ENCODE measurements around the gene NANOS1.

NANOS1 gene

DNA sequence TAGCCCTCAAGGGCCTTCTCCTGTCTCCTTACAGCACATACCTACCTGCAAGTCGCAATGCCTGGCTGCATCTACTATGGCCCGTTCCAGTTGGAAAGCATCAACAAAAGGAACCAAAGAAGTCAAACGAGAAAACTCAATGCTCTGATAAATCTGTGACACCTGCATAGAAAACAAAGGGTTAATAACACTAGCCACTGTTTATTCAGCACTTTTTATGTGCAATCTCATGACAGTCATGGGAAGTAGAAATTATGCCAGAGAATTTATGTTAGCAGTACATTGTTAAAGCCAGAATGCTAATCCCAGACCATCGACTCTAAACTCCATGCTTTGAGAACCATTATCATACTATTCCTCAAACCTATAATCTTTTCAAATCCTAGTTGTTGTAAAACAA is 30.0 kb downstream of the NANOS1 start:
- TF ChIP-seq, protein P1, sequence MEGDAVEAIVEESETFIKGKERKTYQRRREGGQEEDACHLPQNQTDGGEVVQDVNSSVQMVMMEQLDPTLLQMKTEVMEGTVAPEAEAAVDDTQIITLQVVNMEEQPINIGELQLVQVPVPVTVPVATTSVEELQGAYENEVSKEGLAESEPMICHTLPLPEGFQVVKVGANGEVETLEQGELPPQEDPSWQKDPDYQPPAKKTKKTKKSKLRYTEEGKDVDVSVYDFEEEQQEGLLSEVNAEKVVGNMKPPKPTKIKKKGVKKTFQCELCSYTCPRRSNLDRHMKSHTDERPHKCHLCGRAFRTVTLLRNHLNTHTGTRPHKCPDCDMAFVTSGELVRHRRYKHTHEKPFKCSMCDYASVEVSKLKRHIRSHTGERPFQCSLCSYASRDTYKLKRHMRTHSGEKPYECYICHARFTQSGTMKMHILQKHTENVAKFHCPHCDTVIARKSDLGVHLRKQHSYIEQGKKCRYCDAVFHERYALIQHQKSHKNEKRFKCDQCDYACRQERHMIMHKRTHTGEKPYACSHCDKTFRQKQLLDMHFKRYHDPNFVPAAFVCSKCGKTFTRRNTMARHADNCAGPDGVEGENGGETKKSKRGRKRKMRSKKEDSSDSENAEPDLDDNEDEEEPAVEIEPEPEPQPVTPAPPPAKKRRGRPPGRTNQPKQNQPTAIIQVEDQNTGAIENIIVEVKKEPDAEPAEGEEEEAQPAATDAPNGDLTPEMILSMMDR (IDR thresholded peaks at IDR 0.05; ENCODE audit: insufficient read depth, low read length, missing control alignments), result no peak
- CTCF ChIA-PET, result interaction anchor here (0.6 to 1.1 kb wide), 2 partner anchors 12 to 19 kb away, joined by 3 read pairs; no protein-coding TSS in a partner anchor
- no peak for DNase-seq (ENCODE audit: low read depth, low spot score)
- no peak overlapping the region for H3K4me3 ChIP-seq (ENCODE audit: low read depth, low read length)
- POLR2A ChIA-PET, result no interaction called here

DNA sequence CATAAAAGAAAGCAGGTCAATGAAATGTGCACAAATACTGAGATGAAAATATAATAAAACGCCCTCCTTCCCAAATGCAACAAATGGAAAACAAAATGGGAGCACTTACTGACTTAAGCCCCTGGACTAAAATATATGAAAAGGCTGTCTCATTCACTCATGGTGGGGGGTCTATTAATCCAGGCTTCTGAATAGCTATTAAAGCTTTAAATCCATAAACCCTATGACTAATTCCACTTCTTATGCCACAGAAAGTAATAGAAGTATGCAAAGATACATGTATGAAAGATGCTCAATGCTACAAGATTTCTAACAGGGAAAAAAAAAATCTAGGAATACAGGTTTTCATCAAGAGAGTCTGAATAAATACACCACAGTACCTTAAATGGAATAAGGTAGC is 30.6 kb downstream of the NANOS1 start:
- ChIA-PET CTCF (no interaction called here), POLR2A (no interaction called here)
- DNase-seq (ENCODE audit: low read depth, low spot score), result no peak
- H3K4me3 ChIP-seq (ENCODE audit: low read depth, low read length), result no peak overlapping the region
- TF ChIP-seq, protein P1 (IDR thresholded peaks at IDR 0.05; ENCODE audit: insufficient read depth, low read length, missing control alignments), result no peak

DNA sequence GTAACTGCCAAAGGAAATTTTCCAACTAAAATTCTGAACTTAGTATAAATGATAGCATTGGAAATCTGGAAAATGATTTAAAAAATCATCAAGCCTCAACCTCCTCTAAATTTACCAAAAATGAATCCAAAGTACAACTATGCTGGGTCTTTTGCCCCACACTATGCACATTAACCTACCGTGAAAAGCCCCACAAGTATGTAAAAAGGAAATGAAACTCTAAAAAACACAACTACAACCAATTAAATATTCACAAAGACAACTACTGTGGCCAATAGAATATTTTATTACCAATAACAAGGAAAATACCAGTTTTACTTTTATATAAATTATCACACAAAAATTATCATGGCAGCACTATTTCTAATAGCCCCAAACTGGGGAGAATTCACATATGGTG is 31.8 kb downstream of the NANOS1 start:
- CTCF ChIA-PET, result no interaction called here
- POLR2A ChIA-PET, result no interaction called here

DNA sequence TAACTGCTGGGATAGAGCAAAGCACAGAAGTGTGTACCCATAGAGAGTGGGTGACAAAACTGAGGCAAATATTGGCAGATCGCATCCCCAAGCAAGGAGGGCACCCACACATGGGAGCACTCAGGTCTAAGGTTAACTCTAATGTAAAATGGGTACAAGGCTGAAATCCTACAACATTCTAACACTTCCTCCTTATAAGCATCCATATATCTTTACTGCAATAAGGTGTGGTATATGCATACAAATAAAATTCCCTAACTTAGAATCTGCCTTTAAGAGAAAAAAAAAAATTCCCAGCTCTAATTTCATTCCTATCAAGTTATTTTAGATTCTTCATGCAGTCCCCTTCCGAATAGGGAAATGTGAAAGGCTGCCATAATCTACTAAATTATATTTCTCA is 32.4 kb downstream of the NANOS1 start:
- TF ChIP-seq, protein P1 (IDR thresholded peaks at IDR 0.05; ENCODE audit: insufficient read depth, low read length, missing control alignments), result no peak
- POLR2A ChIA-PET, result no interaction called here
- CTCF ChIA-PET, result interaction anchor here (1.4 kb wide), 1 partner anchor 14 kb away, joined by 3 read pairs; no protein-coding TSS in a partner anchor

More for the DNA sequence above, 31.8 kb downstream of the NANOS1 start:
- H3K4me3 ChIP-seq (ENCODE audit: low read depth, low read length), result no peak overlapping the region
- TF ChIP-seq, protein P1 (IDR thresholded peaks at IDR 0.05; ENCODE audit: insufficient read depth, low read length, missing control alignments), result no peak
- DNase-seq (ENCODE audit: low read depth, low spot score), result no peak

DNA sequence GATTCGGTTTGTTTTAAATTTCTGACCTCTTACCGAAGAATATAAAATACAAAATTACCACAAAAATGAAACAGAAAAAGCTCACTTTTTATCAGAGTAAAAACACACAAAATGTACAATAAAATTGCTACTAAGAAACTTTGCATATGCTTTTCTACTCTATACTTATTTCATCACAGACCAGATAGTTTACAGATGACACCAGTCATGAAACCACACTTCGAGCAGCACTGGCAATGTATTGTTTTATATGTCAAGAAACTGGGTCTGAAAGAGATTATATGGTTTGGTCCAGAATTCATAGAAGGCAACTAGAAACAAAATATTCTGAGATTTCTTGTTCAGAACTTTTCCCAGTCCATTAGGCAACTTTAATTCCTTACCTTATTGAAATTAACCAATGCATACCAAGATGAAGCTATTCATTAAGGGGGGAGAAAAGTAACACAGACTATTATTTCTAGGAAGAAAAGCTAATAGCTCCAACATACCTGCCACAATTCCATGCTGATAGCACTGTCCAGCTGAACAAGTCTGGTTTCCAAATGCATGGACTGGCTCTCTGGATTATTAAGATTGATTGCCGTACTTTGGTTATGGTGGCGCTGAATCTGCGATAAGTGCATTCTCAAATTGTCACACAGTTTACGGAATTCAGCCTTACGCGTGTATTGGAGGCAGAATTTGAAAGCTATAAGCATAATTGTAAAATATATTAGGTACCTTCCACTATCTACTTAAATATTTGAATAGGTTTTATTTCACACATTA is 41.1 kb downstream of the NANOS1 start:
- no peak for DNase-seq (ENCODE audit: low read depth, low spot score)
- no peak overlapping the region for H3K4me3 ChIP-seq (ENCODE audit: low read depth, low read length)
- TF ChIP-seq, protein P1 (IDR thresholded peaks at IDR 0.05; ENCODE audit: insufficient read depth, low read length, missing control alignments), result no peak
- ChIA-PET POLR2A (no interaction called here), CTCF (interaction anchor here (1.6 kb wide), 1 partner anchor 127 kb away, joined by 3 read pairs; no protein-coding TSS in a partner anchor)

More for the DNA sequence above, 32.4 kb downstream of the NANOS1 start:
- no peak overlapping the region for H3K4me3 ChIP-seq (ENCODE audit: low read depth, low read length)
- DNase-seq (ENCODE audit: low read depth, low spot score), result no peak

DNA sequence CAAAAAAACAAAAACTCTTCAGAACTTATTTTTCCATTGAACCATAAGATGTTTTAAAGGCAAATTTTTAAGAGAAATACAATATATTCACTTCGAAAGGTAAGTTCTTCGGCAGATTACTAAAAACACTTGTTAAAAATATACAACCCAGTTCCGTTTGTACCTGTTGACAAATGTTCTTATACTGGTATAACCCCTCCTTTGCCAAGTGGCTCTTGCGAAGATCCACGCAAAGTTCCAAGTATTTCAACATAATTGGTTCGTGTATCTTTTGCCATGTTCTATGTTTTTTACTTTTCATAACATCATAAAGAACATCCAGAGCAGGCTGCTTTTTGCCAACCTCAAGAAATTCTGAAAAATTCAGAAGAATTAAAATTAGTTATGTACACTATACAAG is 44.1 kb downstream of the NANOS1 start:
- H3K4me3 ChIP-seq (ENCODE audit: low read depth, low read length), result no peak overlapping the region
- TF ChIP-seq, protein P1 (IDR thresholded peaks at IDR 0.05; ENCODE audit: insufficient read depth, low read length, missing control alignments), result no peak
- POLR2A ChIA-PET, result no interaction called here
- DNase-seq (ENCODE audit: low read depth, low spot score), result no peak
- CTCF ChIA-PET, result no interaction called here

All from AG04449 (cell line).